ENCODE measurements around the gene GPR35. TPM values are rescaled to one million over a fixed set of nuclear protein-coding genes. Genes with fewer than 3 reads are reported as not detected.

The GPR35 gene
- polyA plus RNA-seq, 1 donor (not counting 4 experiments of a cell fraction or from before 2014, with no cell fraction given): 0.04 TPM

- peaks cover 6% of the 10 kb centered on the region for H3K27me3 ChIP-seq (ENCODE audit: control insufficient read depth, extremely low read depth, insufficient read depth, low read length)
- no peaks in the 10 kb centered on the region for H3K36me3 ChIP-seq (ENCODE audit: control insufficient read depth in 2 of 2, extremely low read depth in 1 of 2, insufficient read depth in 2 of 2, low read length in 2 of 2)
- H3K4me3 ChIP-seq (ENCODE audit: control insufficient read depth in 2 of 3, extremely low read depth in 1 of 3, insufficient read depth in 2 of 3, low read depth in 1 of 3, low read length in 3 of 3): no peak overlapping the region
- DNase-seq (ENCODE audit: low read depth, low spot score) (no peak), FAIRE-seq (no peak)
- dilution Hi-C loops (cut with MboI; ENCODE audit: extremely low pct_ligation_motif_present, low sequenced_read_pairs): no loop called here
- H3K9ac ChIP-seq (ENCODE audit: control insufficient read depth, extremely low read depth, insufficient read depth, low read length): no peak overlapping the region
- H3K9me1 ChIP-seq (ENCODE audit: control insufficient read depth, extremely low read depth, insufficient read depth, low read length): no peaks in the 10 kb centered on the region
- no peak overlapping the region for H3K4me2 ChIP-seq (ENCODE audit: control insufficient read depth, extremely low read depth, insufficient read depth, low read depth, low read length)
- no peak overlapping the region for H2AFZ ChIP-seq (ENCODE audit: control insufficient read depth, low read length)
- H3K9me3 ChIP-seq (ENCODE audit: control insufficient read depth, low read depth, low read length): peaks cover 3% of the 10 kb centered on the region
- no peak for TF ChIP-seq EZH2 (IDR thresholded peaks at IDR 0.05; ENCODE audit: low read length)
- no peak for TF ChIP-seq CTCF (optimal IDR thresholded peaks at IDR 0.05 in 1 of 3, IDR thresholded peaks at IDR 0.05 in 1 of 3, conservative IDR thresholded peaks at IDR 0.05 in 1 of 3; ENCODE audit: extremely low read depth in 1 of 3, insufficient read depth in 2 of 3, low read length in 3 of 3)
- no peak overlapping the region for H3K27ac ChIP-seq (ENCODE audit: control insufficient read depth, insufficient read depth, low read length)
- H4K20me1 ChIP-seq (ENCODE audit: control insufficient read depth, extremely low read depth, insufficient read depth, low read length): no peaks in the 10 kb centered on the region
- no peaks in the 10 kb centered on the region for H3K79me2 ChIP-seq (ENCODE audit: control insufficient read depth, insufficient read depth, low read length)
- H3K4me1 ChIP-seq (ENCODE audit: control insufficient read depth, extremely low read depth, insufficient read depth, low read length): no peaks in the 10 kb centered on the region
These were observed 13.4 kb downstream of the GPR35 start for GRCh38 chr2:240638512-240639160.

- dilution Hi-C loops (cut with MboI; ENCODE audit: extremely low pct_ligation_motif_present, low sequenced_read_pairs): no loop called here
- peaks cover 3% of the 10 kb centered on the region for H3K9me3 ChIP-seq (ENCODE audit: control insufficient read depth, low read depth, low read length)
- no peak overlapping the region for H2AFZ ChIP-seq (ENCODE audit: control insufficient read depth, low read length)
- TF ChIP-seq EZH2 (IDR thresholded peaks at IDR 0.05; ENCODE audit: low read length) (no peak), CTCF (optimal IDR thresholded peaks at IDR 0.05 in 1 of 3, IDR thresholded peaks at IDR 0.05 in 1 of 3, conservative IDR thresholded peaks at IDR 0.05 in 1 of 3; ENCODE audit: extremely low read depth in 1 of 3, insufficient read depth in 2 of 3, low read length in 3 of 3) (no peak)
- H3K4me1 ChIP-seq (ENCODE audit: control insufficient read depth, extremely low read depth, insufficient read depth, low read length): no peaks in the 10 kb centered on the region
- no peaks in the 10 kb centered on the region for H3K36me3 ChIP-seq (ENCODE audit: control insufficient read depth in 2 of 2, extremely low read depth in 1 of 2, insufficient read depth in 2 of 2, low read length in 2 of 2)
- FAIRE-seq (no peak), DNase-seq (ENCODE audit: low read depth, low spot score) (no peak)
- no peaks in the 10 kb centered on the region for H3K79me2 ChIP-seq (ENCODE audit: control insufficient read depth, insufficient read depth, low read length)
- H3K9ac ChIP-seq (ENCODE audit: control insufficient read depth, extremely low read depth, insufficient read depth, low read length): no peak overlapping the region
- peaks cover 10% of the 10 kb centered on the region for H3K27me3 ChIP-seq (ENCODE audit: control insufficient read depth, extremely low read depth, insufficient read depth, low read length)
- no peak overlapping the region for H3K27ac ChIP-seq (ENCODE audit: control insufficient read depth, insufficient read depth, low read length)
- no peak overlapping the region for H3K4me3 ChIP-seq (ENCODE audit: control insufficient read depth in 2 of 3, extremely low read depth in 1 of 3, insufficient read depth in 2 of 3, low read depth in 1 of 3, low read length in 3 of 3)
- H3K4me2 ChIP-seq (ENCODE audit: control insufficient read depth, extremely low read depth, insufficient read depth, low read depth, low read length): no peak overlapping the region
- no peaks in the 10 kb centered on the region for H4K20me1 ChIP-seq (ENCODE audit: control insufficient read depth, extremely low read depth, insufficient read depth, low read length)
- no peaks in the 10 kb centered on the region for H3K9me1 ChIP-seq (ENCODE audit: control insufficient read depth, extremely low read depth, insufficient read depth, low read length)
These were observed 14.3 kb downstream of the GPR35 start for GRCh38 chr2:240639566-240639965.
